ENCODE measurements around the gene SMU1.

Gene SMU1

GRCh38 chr9:33017283-33018041 is 59.0 kb downstream of the SMU1 start:
- no peak for TF ChIP-seq CTCF (conservative IDR thresholded peaks at IDR 0.05; ENCODE audit: low read depth, low read length)
- H3K27ac ChIP-seq: no peak overlapping the region
- H3K36me3 ChIP-seq (ENCODE audit: insufficient read depth): no peaks in the 10 kb centered on the region
- no peak overlapping the region for H3K9ac ChIP-seq
- no peak overlapping the region for H3K4me3 ChIP-seq (IDR thresholded peaks at IDR 0.05; ENCODE audit: insufficient read depth, low read depth, low read length)
- H3K27me3 ChIP-seq (ENCODE audit: insufficient read depth, low read depth): no peaks in the 10 kb centered on the region
- no peaks in the 10 kb centered on the region for H4K20me1 ChIP-seq (ENCODE audit: insufficient read depth)
- H3K4me2 ChIP-seq: no peak overlapping the region
- H2AFZ ChIP-seq (ENCODE audit: low read depth): no peak overlapping the region
- peaks cover 4% of the 10 kb centered on the region for H3K4me1 ChIP-seq (ENCODE audit: low read depth, poor library complexity, severe bottlenecking)
- peaks cover 2% of the 10 kb centered on the region; the same call in 1 of the 2 replicates for H3K79me2 ChIP-seq (ENCODE audit: insufficient read depth, low read depth)

GRCh38 chr9:33014665-33015014 is 61.8 kb downstream of the SMU1 start:
- TF ChIP-seq CTCF (conservative IDR thresholded peaks at IDR 0.05; ENCODE audit: low read depth, low read length): no peak
- no peak overlapping the region for H3K9ac ChIP-seq
- no peak overlapping the region for H3K27ac ChIP-seq
- H3K4me2 ChIP-seq: no peak overlapping the region
- H2AFZ ChIP-seq (ENCODE audit: low read depth): no peak overlapping the region
- H3K27me3 ChIP-seq (ENCODE audit: insufficient read depth, low read depth): no peaks in the 10 kb centered on the region
- no peaks in the 10 kb centered on the region for H3K4me1 ChIP-seq (ENCODE audit: low read depth, poor library complexity, severe bottlenecking)
- no peaks in the 10 kb centered on the region for H4K20me1 ChIP-seq (ENCODE audit: insufficient read depth)
- H3K36me3 ChIP-seq (ENCODE audit: insufficient read depth): no peaks in the 10 kb centered on the region
- no peak overlapping the region for H3K4me3 ChIP-seq (IDR thresholded peaks at IDR 0.05; ENCODE audit: insufficient read depth, low read depth, low read length)
- no peaks in the 10 kb centered on the region for H3K79me2 ChIP-seq (ENCODE audit: insufficient read depth, low read depth)

- Histone ChIP-seq H3K4me3 (IDR thresholded peaks at IDR 0.05; ENCODE audit: insufficient read depth, low read depth, low read length) (no peak overlapping the region), H4K20me1 (ENCODE audit: insufficient read depth) (no peaks in the 10 kb centered on the region), H2AFZ (ENCODE audit: low read depth) (no peak overlapping the region), H3K27me3 (ENCODE audit: insufficient read depth, low read depth) (no peaks in the 10 kb centered on the region), H3K79me2 (ENCODE audit: insufficient read depth, low read depth) (no peaks in the 10 kb centered on the region), H3K9ac (no peak overlapping the region), H3K4me1 (ENCODE audit: low read depth, poor library complexity, severe bottlenecking) (no peaks in the 10 kb centered on the region), H3K27ac (no peak overlapping the region), H3K4me2 (no peak overlapping the region), H3K36me3 (ENCODE audit: insufficient read depth) (no peaks in the 10 kb centered on the region)
- TF ChIP-seq CTCF (conservative IDR thresholded peaks at IDR 0.05; ENCODE audit: low read depth, low read length): no peak
These were observed 62.4 kb downstream of the SMU1 start for GRCh38 chr9:33013962-33014664.

DNA sequence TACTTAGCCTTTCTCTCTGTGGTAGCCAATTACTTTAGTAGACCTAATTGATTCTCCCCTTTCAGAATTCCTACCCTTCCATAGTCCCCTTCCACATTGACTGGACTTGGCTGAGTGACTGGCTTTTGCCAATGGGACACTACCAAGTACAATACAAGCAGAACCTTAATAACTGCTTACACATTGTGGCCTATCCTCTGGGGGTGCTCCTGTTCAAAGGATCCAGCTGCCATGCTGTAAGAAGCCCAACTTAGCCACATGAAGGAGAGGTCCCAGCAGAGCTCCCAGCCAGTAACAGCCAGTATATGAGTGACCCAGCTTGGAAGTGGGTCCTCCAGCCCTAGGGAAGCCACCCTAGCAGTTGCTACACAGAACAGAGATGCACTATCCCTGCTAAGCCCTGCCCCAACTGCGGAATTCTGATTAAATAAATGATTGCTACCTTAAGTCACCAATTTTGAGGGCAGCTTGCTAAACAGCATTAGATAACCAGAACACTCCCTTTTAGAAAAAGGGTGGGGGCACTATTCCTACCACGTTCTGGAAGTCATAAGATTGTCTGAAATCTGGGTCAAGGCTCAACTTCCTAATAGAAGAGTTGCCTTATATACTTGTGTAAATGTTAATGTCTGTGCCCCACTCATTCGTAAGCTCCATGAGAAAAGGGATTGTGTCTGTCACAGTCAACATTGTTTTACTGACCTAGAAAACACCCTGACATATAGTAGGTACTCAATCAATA is 64.0 kb downstream of the SMU1 start:
- H3K27ac ChIP-seq: no peak overlapping the region
- H3K4me1 ChIP-seq (ENCODE audit: low read depth, poor library complexity, severe bottlenecking): no peaks in the 10 kb centered on the region
- no peaks in the 10 kb centered on the region for H3K27me3 ChIP-seq (ENCODE audit: insufficient read depth, low read depth)
- TF ChIP-seq CTCF (conservative IDR thresholded peaks at IDR 0.05; ENCODE audit: low read depth, low read length): no peak
- no peaks in the 10 kb centered on the region for H3K36me3 ChIP-seq (ENCODE audit: insufficient read depth)
- H3K79me2 ChIP-seq (ENCODE audit: insufficient read depth, low read depth): no peaks in the 10 kb centered on the region
- no peak overlapping the region for H3K9ac ChIP-seq
- H3K4me3 ChIP-seq (IDR thresholded peaks at IDR 0.05; ENCODE audit: insufficient read depth, low read depth, low read length): no peak overlapping the region
- no peaks in the 10 kb centered on the region for H4K20me1 ChIP-seq (ENCODE audit: insufficient read depth)
- no peak overlapping the region for H3K4me2 ChIP-seq
- no peak overlapping the region for H2AFZ ChIP-seq (ENCODE audit: low read depth)
